Liver (tissue), 3 donors: ENCODE measurements around the gene FN3K.

ENCODE experiments used
- EGR1 ChIP-seq, 2 donors: IDR thresholded peaks; 2 replicates each; pipeline ENCODE4 v1.6.1; 2016 to 2018; ENCODE audit warnings: antibody characterized with exemption in 2 of 2, low read depth in 2 of 2
- SP1 ChIP-seq: IDR thresholded peaks from 2 replicates; pipeline ENCODE4 v1.6.1; 2018; ENCODE audit warnings: antibody characterized with exemption, mild to moderate bottlenecking
- YY1 ChIP-seq: IDR thresholded peaks from 2 replicates; pipeline ENCODE4 v1.6.1; 2016; ENCODE audit warnings: antibody characterized with exemption, mild to moderate bottlenecking
- ZBTB33 ChIP-seq: IDR thresholded peaks from 2 replicates; pipeline ENCODE4 v1.6.1; 2016; ENCODE audit warnings: antibody characterized with exemption
- TF ChIP-seq, protein P1 (sequence below): fragments of 150-350 bp; IDR thresholded peaks from 2 replicates; pipeline ENCODE4 v1.5.1; 2017; ENCODE audit warnings: improper control_type of control experiment, low read depth, low read length; ENCODE audit not compliant: missing input control
- donor health status: healthy.
- donor health status: healthy.

DNA sequence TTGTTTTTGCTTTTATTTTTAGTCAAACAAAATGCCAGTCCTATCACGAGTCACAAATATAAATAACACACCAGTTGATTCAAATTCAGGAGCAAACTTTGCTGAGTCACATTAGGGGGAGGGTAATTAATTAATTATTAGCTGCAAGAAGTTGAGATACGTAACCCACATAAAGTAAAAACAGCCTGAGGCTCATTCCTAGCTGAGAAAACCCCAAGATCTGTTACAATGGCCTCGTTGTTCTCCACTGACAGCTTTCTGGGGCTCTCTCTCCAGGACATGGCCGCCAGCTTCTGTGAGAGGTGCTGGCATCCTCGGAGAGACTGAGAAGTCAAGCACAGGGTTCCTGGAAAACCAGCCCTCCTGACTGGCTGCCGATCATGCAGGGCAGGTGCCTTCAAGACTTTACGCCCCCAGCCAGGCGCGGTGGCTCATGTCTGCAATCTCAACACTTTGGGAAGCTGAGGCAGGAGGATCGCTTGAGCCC, 48.0 kb upstream of the FN3K start:
- TF ChIP-seq EGR1 (IDR thresholded peaks at IDR 0.05; ENCODE audit: low read depth in 2 of 2) = no peak
- TF ChIP-seq, protein P1, sequence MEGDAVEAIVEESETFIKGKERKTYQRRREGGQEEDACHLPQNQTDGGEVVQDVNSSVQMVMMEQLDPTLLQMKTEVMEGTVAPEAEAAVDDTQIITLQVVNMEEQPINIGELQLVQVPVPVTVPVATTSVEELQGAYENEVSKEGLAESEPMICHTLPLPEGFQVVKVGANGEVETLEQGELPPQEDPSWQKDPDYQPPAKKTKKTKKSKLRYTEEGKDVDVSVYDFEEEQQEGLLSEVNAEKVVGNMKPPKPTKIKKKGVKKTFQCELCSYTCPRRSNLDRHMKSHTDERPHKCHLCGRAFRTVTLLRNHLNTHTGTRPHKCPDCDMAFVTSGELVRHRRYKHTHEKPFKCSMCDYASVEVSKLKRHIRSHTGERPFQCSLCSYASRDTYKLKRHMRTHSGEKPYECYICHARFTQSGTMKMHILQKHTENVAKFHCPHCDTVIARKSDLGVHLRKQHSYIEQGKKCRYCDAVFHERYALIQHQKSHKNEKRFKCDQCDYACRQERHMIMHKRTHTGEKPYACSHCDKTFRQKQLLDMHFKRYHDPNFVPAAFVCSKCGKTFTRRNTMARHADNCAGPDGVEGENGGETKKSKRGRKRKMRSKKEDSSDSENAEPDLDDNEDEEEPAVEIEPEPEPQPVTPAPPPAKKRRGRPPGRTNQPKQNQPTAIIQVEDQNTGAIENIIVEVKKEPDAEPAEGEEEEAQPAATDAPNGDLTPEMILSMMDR = no peak
- peak; percentile 64 for TF ChIP-seq YY1
- peak; percentile 59 for TF ChIP-seq SP1
- TF ChIP-seq ZBTB33 = no peak
